Measurements from ENCODE around the gene TK2.
"Not testable (repeated sequence)": the region's sequence is repeated elsewhere in the genome, so short reads cannot be mapped to it uniquely, and the experiment has no call there.

TK2 gene

GRCh38 chr16:66508248-66508913 lies 41.5 kb downstream of the TK2 start:
- no peak for DNase-seq (ENCODE audit: low read depth in 2 of 2, low spot score in 1 of 2)

- no peak for DNase-seq (ENCODE audit: low read depth in 2 of 2, low spot score in 1 of 2)
Observed at GRCh38 chr16:66507731-66508239, 42.1 kb downstream of the TK2 start.

DNA sequence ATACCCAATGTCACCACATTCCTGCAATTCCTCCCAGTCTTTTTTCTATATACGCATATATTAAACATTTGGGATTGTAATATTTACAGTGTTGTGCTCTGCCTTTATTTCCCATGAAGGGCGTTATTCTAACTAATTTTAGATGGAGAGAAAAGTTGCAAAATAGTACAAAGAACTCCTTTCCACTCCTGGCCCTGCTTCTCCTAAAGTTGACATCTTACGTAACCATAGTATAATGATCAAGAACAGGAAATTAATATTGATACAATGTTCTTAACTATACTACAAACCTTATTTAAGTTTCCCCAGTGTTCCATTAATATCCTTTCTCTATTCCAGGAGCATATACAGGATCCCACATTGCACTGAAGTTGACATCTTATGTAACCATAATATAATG lies 46.3 kb downstream of the TK2 start:
- no peak for DNase-seq (ENCODE audit: low read depth in 2 of 2, low spot score in 1 of 2)

DNA sequence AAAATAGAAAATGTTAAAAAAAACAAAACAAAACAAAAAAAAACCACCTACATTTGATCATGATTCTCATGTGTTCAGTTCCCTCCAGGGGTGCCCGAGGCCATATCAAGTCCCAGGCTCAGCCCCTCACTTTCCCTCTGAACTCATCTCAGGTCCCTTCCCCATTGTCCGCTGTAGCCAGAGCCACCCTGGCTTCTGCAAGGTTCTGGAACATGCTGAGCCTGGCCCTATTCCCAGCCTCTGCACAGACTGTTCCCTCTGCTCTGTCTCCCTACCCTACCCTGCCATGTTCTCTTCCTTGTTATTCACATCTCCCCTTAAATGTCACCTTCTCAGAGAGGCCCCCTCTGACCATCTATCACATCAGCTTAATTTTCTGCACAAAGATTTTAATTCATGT lies 46.9 kb downstream of the TK2 start:
- DNase-seq (ENCODE audit: low read depth in 2 of 2, low spot score in 1 of 2) = no peak

- no peak for DNase-seq (ENCODE audit: low read depth in 2 of 2, low spot score in 1 of 2)
Observed at GRCh38 chr16:66502020-66502913, 47.7 kb downstream of the TK2 start.

DNA sequence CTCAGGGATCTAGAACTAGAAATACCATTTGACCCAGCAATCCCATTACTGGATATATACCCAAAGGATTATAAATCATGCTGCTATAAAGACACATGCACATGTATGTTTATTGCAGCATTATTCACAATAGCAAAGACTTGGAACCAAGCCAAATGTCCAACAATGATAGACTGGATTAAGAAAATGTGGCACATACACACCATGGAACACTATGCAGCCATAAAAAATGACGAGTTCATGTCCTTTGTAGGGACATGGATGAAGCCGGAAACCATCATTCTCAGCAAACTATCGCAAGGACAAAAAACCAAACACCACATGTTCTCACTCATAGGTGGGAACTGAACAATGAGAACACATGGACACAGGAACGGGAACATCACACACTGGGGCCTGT lies 48.4 kb downstream of the TK2 start:
- DNase-seq (ENCODE audit: low read depth in 2 of 2, low spot score in 1 of 2) = not testable (repeated sequence)

GRCh38 chr16:66497921-66498320 lies 52.0 kb downstream of the TK2 start:
- not testable (repeated sequence) for DNase-seq (ENCODE audit: low read depth in 2 of 2, low spot score in 1 of 2)

GRCh38 chr16:66496226-66496625 lies 53.7 kb downstream of the TK2 start:
- not testable (repeated sequence) for DNase-seq (ENCODE audit: low read depth in 2 of 2, low spot score in 1 of 2)

GRCh38 chr16:66495440-66495839 lies 54.5 kb downstream of the TK2 start:
- DNase-seq (ENCODE audit: low read depth in 2 of 2, low spot score in 1 of 2) = no peak

GRCh38 chr16:66494916-66495315 lies 55.0 kb downstream of the TK2 start:
- no peak for DNase-seq (ENCODE audit: low read depth in 2 of 2, low spot score in 1 of 2)

- no peak for DNase-seq (ENCODE audit: low read depth in 2 of 2, low spot score in 1 of 2)
Observed at GRCh38 chr16:66493490-66494401, 56.2 kb downstream of the TK2 start.

DNA sequence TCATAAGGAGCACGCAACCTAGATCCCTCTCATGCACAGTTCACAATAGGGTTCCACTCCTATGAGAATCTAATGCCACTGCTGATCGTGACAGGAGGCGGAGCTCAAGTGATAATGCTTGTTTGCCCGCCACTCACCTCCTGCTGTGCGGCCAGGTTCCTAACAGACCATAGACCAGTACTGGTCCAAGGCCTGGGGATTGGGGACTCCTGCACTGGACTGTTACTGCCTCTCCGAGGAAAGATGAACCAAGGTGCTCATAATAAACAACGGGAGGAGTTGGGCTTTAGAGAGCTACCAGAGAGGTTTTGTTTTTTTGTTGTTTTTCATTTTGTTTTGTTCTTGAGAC lies 58.2 kb downstream of the TK2 start:
- no peak for DNase-seq (ENCODE audit: low read depth in 2 of 2, low spot score in 1 of 2)

DNA sequence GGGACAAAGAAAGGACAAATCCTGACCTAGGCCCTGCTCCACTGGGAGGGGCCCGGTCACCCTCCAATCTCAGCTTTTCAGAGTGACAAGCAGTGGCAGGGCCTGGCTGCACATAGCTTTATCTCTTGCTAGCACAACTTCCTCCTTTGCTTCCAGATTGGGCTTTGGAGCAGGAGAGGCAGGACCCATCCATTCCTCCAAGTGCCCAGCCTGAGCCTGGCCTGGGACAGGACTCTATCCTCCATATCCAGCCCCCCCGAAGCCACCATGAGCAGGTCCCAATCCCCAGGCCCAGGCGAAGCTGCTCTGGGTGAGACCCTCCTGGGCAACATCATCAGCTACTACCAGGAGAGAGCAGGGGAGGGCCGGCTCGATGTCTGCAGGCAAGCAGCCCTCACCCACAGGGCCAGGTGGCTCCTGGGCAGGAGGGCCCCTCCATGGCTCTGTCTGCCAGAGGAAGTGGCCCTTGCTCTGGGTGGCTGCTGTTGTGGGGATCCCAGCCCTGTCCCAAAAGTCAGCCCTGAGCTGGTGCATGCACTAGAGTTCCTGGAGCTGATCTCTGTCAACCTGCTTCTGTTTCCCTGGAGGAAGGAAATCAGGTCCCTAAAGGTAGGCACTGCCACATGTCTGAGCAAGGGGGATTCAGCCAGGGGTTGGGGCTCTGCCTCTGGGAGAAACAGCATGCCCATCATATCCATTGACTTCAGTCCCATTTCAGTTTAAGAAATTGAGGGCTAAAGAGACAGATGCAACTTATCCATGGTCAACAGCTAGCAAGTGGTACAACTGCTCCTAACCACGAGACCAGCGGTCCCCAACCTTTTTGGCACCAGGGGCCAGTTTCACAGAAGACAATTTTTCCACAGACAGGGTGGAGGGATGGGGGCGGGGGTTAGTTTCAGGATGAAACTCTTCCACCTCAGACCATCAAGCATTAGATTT lies 58.9 kb downstream of the TK2 start:
- DNase-seq (ENCODE audit: low read depth in 2 of 2, low spot score in 1 of 2) = no peak

DNA sequence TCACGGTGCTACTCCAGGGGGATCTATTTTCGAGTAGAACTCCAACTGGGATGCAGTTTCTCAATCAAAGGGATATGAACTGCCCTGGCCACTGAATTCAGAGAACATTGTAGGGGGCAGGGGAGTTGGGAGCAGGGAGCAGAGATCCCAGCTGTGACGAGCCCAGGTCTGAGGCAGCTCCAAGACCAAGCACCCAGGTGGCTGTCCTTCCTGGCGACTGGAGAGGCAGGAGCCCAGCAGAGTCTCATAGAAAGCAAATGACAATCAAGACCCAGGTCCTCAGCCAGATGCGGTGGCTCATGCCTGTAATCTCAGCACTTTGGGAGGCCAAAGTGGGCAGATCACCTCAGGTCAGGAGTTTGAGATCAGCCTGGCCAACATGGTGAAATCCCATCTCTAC lies 60.1 kb downstream of the TK2 start:
- no peak for DNase-seq (ENCODE audit: low read depth in 2 of 2, low spot score in 1 of 2)

DNA sequence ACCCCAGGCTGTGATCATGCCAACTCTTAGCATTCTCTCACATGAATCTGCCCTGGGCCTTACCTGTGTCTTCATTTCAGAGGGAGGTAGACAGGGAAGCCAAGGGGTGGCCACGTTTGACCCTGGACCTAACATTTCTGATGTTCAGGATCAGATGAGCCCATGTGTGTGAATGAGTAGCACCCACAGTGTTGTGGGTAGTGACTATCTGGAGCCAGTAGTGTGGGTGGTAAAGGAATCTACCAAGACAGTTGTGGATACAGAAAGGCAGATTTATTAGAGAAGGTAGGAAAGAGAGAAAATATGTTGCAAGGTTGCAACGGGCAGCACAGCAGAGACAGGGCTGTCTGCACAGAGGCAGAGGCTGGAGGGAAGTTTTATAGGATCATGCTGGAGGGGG lies 60.5 kb downstream of the TK2 start:
- DNase-seq (ENCODE audit: low read depth in 2 of 2, low spot score in 1 of 2) = no peak

DNA sequence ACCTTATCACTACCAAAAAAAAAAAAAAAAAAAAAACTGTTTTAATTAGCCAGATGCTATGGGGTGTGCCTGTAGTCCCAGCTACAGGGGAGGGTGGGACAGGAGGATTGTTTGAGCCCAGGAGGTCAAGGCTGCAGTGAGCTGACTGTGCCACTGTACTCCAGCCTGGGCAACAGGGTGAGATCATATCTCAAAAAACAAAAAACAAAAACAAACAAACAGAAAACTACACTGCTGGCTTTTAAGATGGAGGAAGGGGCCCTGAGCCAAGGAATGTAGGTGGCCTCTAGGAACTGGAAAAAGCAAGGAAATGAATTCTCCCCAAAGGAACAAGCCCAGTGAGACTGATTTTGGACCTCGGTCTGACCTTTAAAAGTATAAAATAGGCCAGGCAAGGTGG lies 61.4 kb downstream of the TK2 start:
- DNase-seq (ENCODE audit: low read depth in 2 of 2, low spot score in 1 of 2) = no peak

DNA sequence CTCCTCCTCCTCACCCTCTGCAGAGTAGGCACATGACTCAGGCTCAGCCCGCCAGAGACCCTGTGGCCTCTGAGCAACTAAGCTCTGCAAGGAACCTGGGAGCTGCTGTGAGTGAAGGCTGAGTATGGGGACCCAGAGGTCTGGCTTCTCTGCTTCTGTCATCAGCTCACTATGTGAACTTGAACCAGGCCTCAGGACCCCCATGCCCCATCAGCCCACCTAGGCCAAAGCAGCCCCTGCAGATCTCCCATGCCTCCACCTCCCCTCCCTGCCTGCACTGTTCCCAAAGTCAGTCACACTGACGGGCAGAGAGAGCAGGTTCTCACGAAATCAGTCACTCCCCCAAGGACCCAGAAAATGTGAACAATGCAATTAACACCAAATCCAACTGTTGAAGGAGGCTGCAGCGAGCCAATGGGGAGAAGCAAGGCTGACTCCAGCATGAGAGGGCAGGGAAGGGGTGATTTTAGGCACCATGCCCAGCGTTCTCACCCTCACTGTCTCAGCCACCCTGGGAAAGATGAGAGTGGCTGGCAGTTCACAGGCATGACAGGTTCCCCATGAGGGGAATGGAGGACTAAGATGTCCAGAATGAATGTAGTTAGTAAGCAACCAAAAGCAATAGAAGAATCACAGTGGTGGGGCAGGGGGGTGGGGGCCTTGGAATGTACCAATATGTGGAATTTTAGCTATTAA lies 62.2 kb downstream of the TK2 start:
- DNase-seq (ENCODE audit: low read depth in 2 of 2, low spot score in 1 of 2) = no peak

- no peak for DNase-seq (ENCODE audit: low read depth in 2 of 2, low spot score in 1 of 2)
Observed at GRCh38 chr16:66486773-66487579, 62.9 kb downstream of the TK2 start.

DNA sequence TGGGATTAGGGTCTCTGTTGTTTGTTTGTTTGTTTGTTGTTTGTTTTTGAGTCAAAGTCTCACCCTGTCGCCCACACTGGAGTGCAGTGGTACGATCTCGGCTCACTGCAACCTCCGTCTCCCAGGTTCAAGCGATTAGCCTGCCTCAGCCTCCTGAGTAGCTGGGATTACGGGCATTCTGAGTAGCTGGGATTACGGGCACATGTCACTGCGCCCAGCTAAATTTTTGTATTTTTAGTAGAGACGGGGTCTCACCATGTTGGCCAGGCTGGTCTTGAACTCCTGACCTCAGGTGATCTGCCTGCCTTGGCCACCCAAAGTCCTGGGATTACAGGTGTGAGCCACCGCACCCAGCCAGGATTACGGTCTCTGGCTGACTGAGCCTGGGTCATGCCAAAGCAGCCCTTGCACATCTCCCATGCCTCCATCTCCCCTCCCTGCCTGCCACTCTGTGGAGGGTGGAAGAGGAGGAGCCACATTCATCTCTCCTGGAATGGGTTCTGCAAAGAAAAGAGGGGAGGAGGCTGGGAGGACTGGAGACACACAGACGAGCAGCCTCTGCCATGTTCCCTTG lies 63.6 kb downstream of the TK2 start:
- no peak for DNase-seq (ENCODE audit: low read depth in 2 of 2, low spot score in 1 of 2)
